Activated naive CD8-positive, alpha-beta T cell treated with anti-CD3 and anti-CD28 coated beads, Interleukin-2, amount 10 ng/mL, durations not matched to agents 7 days and 5 days (primary cell): Measurements from ENCODE around the gene DNMT3B. TPM values are rescaled to one million over a fixed set of nuclear protein-coding genes. Genes with fewer than 3 reads are reported as not detected.

Source experiments
- ATAC-seq: fragments of 150-1000 bp; cut with Tn5 transposase; one replicate; pipeline ENCODE4 v1.10.0; 2021; ENCODE audit warnings: low read depth, moderate library complexity
- POLR2A ChIA-PET: fragments of 350-600 bp; sonication (Branson Sonifier 250); formaldehyde crosslinking; loops from one replicate; lab custom pipeline; 2021; ENCODE audit warnings: antibody characterized with exemption; lab: Charles Lee
- DNase-seq: peaks from one replicate; pipeline ENCODE4 v3.0.0; 2021
- H3K27ac Mint-ChIP-seq: one replicate; pipeline ENCODE4 v1.8.0; 2022; ENCODE audit warnings: mild to moderate bottlenecking, mixed read lengths
- H3K27me3 Mint-ChIP-seq: one replicate; pipeline ENCODE4 v1.8.0; 2022; ENCODE audit warnings: mild to moderate bottlenecking, moderate library complexity, mixed read lengths
- H3K36me3 Mint-ChIP-seq: one replicate; pipeline ENCODE4 v1.8.0; 2021; ENCODE audit warnings: mild to moderate bottlenecking, mixed read lengths
- H3K4me1 Mint-ChIP-seq: one replicate; pipeline ENCODE4 v1.8.0; 2021; ENCODE audit warnings: mixed read lengths
- H3K4me3 Mint-ChIP-seq: one replicate; pipeline ENCODE4 v1.8.0; 2022; ENCODE audit warnings: mild to moderate bottlenecking, moderate library complexity, mixed read lengths
- H3K9me3 Mint-ChIP-seq: one replicate; pipeline ENCODE4 v1.8.0; 2021; ENCODE audit warnings: mixed read lengths
- total RNA-seq, 2 experiments: library from RNA; stranded (reverse); gene quantifications; one replicate each; pipeline ENCODE4 v1.2.3, GENCODE V29; 2021

Gene DNMT3B
- total RNA-seq, 2 experiments from 2014 or later: 4.9 to 6.6 TPM

- no peak overlapping the region for H3K27ac Mint-ChIP-seq
Observed at GRCh38 chr20:32767418-32768198, 5.4 kb downstream of the DNMT3B start.

DNA sequence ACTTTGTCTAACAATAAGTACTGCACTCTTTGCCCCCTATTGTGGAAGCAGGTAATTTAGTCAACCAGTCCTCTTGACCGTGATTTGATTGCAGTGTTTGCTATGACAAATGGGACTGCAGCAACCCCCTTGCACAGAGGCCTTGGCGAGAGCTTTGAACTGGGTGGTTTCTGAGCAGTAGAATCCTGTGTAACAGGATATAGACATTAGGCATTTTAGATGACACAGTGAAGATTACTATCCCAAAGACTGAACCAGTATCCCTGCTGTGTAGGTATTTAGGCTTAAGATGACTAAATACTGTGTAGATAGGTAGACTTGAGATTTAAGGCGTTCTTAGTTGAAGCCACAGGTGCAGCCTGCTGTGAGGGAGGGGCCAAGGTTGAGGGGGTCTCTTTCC is 9.9 kb downstream of the DNMT3B start:
- Mint-ChIP-seq H3K9me3 (no peaks in the 10 kb centered on the region), H3K4me3 (no peak overlapping the region), H3K27me3 (no peaks in the 10 kb centered on the region), H3K4me1 (peaks cover 30% of the 10 kb centered on the region), H3K27ac (no peak overlapping the region), H3K36me3 (no peaks in the 10 kb centered on the region)
- ATAC-seq: peak; percentile 30
- no peak for DNase-seq
- POLR2A ChIA-PET: interaction anchor here (0.8 to 2.7 kb wide), 2 partner anchors 10 to 29 kb away, joined by 3 to 13 read pairs; partner anchors contain the start of genes COMMD7 and DNMT3B

More at GRCh38 chr20:32767418-32768198, 5.4 kb downstream of the DNMT3B start:
- Mint-ChIP-seq H3K4me1 (peaks cover 32% of the 10 kb centered on the region), H3K36me3 (no peaks in the 10 kb centered on the region), H3K4me3 (no peak overlapping the region), H3K9me3 (no peaks in the 10 kb centered on the region), H3K27me3 (peaks cover 2% of the 10 kb centered on the region)
- POLR2A ChIA-PET: interaction anchor here (1.2 kb wide), 1 partner anchor 25 kb away, joined by 8 read pairs; the partner anchor contains the start of gene COMMD7
- DNase-seq (no peak), ATAC-seq (no peak)

DNA sequence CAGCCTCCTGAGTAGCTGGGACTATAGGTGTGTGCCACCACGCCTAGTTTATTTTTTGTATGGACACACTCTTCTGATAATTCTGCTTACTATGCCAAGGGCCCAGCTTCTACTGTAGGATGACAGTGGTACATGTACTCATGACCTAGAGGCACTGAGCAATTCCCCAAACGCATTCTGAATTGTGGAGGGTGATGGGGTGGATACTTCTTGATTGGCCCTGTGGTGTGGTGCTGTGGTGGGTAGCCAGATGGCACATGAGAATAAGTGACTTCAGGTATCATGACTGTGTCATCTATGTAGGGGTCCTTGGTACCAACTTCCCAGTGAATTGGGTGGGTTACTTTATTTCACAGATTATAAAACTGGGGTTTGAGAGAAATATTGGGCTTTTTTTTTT is 11.0 kb downstream of the DNMT3B start:
- DNase-seq (no peak), ATAC-seq (no peak)
- H3K4me1 Mint-ChIP-seq: peaks cover 31% of the 10 kb centered on the region
- no peaks in the 10 kb centered on the region for H3K27me3 Mint-ChIP-seq
- H3K9me3 Mint-ChIP-seq: no peaks in the 10 kb centered on the region
- POLR2A ChIA-PET: interaction anchor here (0.6 to 1.3 kb wide), 4 partner anchors 10 to 665 kb away, joined by 3 to 6 read pairs (median 5); partner anchors contain the start of gene DNMT3B
- H3K36me3 Mint-ChIP-seq: no peaks in the 10 kb centered on the region
- H3K4me3 Mint-ChIP-seq: no peak overlapping the region
- no peak overlapping the region for H3K27ac Mint-ChIP-seq

GRCh38 chr20:32773855-32774254 is 11.7 kb downstream of the DNMT3B start:
- DNase-seq (no peak), ATAC-seq (no peak)
- Mint-ChIP-seq H3K36me3 (no peaks in the 10 kb centered on the region), H3K4me3 (no peak overlapping the region), H3K27ac (peak overlapping the region; percentile 4), H3K9me3 (no peaks in the 10 kb centered on the region), H3K27me3 (no peaks in the 10 kb centered on the region), H3K4me1 (peaks cover 35% of the 10 kb centered on the region)
- POLR2A ChIA-PET: interaction anchor here (0.6 to 1.3 kb wide), 3 partner anchors 11 to 666 kb away, joined by 3 to 6 read pairs (median 6); partner anchors contain the start of gene DNMT3B

DNA sequence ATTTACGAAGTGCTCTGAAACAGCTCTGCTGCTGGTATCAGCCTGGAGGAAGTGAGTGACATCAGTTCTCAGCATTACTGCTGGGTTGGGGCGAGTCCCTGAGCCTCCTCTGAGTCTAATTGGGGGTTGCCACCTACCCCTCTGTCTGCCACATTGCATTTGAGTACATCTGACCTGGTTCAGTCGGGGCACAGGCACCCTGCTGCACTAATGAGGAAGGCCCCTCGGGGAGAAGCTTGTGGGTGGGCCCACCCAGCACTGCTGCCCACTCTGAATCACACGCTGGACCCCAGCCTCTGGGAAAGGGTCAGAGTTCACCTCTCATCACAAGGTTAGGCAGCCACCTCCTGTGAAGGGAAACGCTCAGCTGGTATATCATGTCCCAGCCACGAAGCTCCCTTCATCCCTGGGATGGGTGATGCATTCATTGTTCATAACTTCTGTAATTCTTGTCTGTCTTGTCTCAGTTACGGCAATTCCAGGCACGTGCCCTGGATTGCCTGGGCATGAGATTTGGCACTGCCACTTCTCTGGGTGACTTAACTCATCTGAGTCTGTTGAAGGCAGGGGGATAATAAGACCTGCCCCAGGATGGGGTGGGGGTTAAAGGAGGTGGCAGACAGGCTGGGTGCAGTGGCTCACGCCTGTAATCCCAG is 13.3 kb downstream of the DNMT3B start:
- H3K27me3 Mint-ChIP-seq: no peaks in the 10 kb centered on the region
- ATAC-seq (peak; percentile 20), DNase-seq (no peak)
- no peaks in the 10 kb centered on the region for H3K9me3 Mint-ChIP-seq
- no peaks in the 10 kb centered on the region for H3K36me3 Mint-ChIP-seq
- peaks cover 35% of the 10 kb centered on the region for H3K4me1 Mint-ChIP-seq
- no peak overlapping the region for H3K4me3 Mint-ChIP-seq
- POLR2A ChIA-PET: interaction anchor here (1.9 to 3.9 kb wide), 2 partner anchors 32 to 101 kb away, joined by 7 to 46 read pairs; partner anchors contain the start of genes C20orf203 and COMMD7
- peak overlapping the region; percentile 40 for H3K27ac Mint-ChIP-seq

DNA sequence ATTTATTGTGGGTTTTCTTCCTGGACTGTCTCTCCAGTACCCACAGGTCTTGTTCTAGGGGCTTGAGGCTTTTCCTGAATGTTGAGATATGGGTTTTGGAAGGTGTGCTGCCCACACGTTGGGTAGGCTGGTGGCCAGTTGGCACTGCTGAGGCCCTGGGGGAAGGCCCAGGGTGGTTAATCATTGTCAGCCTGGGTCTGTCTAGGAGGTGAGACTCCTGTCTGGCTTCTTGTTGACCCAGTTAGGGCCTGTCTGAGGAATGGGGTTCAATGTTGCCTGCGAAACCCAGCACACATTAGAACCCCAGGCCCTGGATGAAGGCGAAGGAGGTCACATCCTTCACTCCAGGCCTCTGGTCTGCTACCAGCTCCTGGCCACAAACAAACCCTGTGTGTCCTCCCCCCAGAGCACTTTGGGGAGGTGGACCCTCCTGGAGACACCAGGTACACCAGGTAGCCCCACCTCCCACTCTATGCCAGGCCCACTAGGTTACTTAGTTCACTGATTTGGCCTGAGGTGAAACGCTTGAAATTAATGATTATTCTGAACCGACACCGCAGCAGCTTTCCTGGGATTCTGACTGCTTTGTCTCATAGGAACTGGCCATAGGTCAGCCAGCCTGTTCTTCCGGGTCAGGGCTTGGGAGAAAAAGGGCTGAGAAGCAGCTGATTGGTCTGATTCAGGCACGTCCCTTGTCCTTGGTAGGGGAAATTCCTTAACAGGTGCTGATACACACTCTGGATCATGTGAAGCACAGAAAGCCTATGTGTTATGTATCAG is 15.2 kb downstream of the DNMT3B start:
- DNase-seq (no peak), ATAC-seq (no peak)
- H3K9me3 Mint-ChIP-seq: no peaks in the 10 kb centered on the region
- no peak overlapping the region for H3K4me3 Mint-ChIP-seq
- H3K36me3 Mint-ChIP-seq: no peaks in the 10 kb centered on the region
- H3K27me3 Mint-ChIP-seq: no peaks in the 10 kb centered on the region
- H3K27ac Mint-ChIP-seq: no peak overlapping the region
- POLR2A ChIA-PET: interaction anchor here (1.3 to 3.9 kb wide), 5 partner anchors 13 to 103 kb away, joined by 3 to 46 read pairs (median 5); partner anchors contain the start of genes C20orf203, COMMD7 and DNMT3B
- peaks cover 19% of the 10 kb centered on the region for H3K4me1 Mint-ChIP-seq

DNA sequence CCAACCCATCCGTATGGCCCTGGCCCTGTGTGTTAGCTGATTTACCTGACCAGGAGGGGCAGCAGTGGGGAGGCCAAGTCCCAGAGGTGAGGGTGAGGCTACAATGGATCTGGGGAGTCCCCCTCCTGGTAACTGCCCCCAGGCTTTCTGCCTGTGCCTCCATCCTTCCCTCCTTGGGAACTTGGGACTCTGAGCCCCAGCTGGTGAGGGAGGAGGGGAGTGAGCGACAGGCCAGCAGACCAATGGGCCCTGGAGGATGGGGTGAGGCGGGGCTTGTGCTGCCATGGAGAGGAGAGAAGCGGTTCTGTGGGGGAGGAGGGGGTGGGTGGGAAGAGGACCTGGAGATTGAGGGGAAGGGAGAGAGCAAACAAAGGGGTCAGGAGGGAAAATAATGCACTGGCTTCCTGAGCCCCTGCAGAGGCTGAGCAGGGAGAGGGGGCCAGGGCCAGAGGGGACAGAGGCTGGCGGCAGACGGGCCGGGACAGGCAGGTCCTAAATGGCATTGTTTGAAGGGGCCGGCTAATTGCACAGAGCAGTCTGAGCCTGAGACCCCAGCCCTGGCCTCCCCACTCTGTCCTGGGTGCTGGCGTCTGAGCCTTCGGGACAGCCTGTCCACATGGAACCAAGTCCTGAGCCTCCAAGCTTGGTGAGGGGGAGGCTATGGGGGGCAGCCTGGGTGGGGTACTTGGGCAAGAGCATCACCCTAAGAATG is 17.5 kb downstream of the DNMT3B start:
- H3K4me1 Mint-ChIP-seq: peaks cover 16% of the 10 kb centered on the region
- H3K4me3 Mint-ChIP-seq: no peak overlapping the region
- H3K27me3 Mint-ChIP-seq: no peaks in the 10 kb centered on the region
- DNase-seq: no peak
- ATAC-seq: no peak
- no peak overlapping the region for H3K27ac Mint-ChIP-seq
- no peaks in the 10 kb centered on the region for H3K9me3 Mint-ChIP-seq
- POLR2A ChIA-PET: interaction anchor here (1.9 to 3.9 kb wide), 2 partner anchors 36 to 106 kb away, joined by 8 to 46 read pairs; partner anchors contain the start of genes C20orf203 and COMMD7
- H3K36me3 Mint-ChIP-seq: no peaks in the 10 kb centered on the region

- peaks cover 16% of the 10 kb centered on the region for H3K4me1 Mint-ChIP-seq
- H3K36me3 Mint-ChIP-seq: no peaks in the 10 kb centered on the region
- H3K27me3 Mint-ChIP-seq: no peaks in the 10 kb centered on the region
- no peak overlapping the region for H3K27ac Mint-ChIP-seq
- H3K4me3 Mint-ChIP-seq: no peak overlapping the region
- DNase-seq: no peak
- no peak for ATAC-seq
- no peaks in the 10 kb centered on the region for H3K9me3 Mint-ChIP-seq
- POLR2A ChIA-PET: no interaction called here
Observed at GRCh38 chr20:32780278-32780677, 18.1 kb downstream of the DNMT3B start.

DNA sequence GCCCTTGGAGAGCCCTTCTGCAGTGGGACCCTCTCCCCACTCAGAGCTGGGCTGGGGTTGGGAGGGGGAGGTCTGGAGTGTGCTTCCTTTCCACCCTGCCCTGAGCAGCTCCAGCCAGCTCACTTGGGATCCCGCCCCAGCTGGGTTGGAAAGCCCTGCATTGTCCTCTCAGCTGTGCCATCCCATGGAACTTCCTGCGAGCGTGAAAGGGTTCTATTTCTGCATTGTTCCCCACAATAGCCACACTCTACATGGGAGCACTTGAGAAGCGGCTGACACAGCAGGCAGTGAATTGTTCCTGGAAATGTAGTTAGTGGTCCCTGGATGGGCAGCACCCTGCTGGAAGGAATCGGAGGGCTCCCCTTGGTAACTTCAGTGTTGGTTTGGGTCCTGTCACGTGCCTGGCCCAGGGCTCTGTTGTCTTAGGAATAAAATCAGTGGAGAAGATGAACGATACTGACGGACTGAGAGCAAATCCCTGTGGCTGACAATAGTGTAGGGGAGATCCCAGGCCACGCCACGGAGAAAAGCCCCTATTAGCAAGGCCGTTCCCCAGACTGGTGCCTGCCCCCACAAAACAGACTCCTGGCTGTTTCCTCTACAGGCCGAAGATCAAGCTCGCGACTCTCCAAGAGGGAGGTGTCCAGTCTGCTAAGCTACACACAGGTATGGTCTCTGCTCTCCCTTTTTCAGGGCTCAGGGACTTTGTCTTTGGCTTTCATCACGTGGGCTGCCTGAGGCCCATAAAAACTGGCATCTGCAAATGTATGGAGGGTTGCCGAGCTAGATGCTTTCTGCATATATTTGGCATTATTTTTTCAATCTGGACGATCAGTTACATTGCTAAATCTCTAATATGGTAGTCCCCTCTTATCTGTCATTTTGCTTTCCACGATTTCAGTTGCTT is 18.8 kb downstream of the DNMT3B start:
- H3K4me1 Mint-ChIP-seq: peaks cover 13% of the 10 kb centered on the region
- ATAC-seq: no peak
- H3K36me3 Mint-ChIP-seq: no peaks in the 10 kb centered on the region
- no peak overlapping the region for H3K4me3 Mint-ChIP-seq
- H3K27me3 Mint-ChIP-seq: no peaks in the 10 kb centered on the region
- no peak overlapping the region for H3K27ac Mint-ChIP-seq
- no peaks in the 10 kb centered on the region for H3K9me3 Mint-ChIP-seq
- DNase-seq: no peak
- POLR2A ChIA-PET: no interaction called here

DNA sequence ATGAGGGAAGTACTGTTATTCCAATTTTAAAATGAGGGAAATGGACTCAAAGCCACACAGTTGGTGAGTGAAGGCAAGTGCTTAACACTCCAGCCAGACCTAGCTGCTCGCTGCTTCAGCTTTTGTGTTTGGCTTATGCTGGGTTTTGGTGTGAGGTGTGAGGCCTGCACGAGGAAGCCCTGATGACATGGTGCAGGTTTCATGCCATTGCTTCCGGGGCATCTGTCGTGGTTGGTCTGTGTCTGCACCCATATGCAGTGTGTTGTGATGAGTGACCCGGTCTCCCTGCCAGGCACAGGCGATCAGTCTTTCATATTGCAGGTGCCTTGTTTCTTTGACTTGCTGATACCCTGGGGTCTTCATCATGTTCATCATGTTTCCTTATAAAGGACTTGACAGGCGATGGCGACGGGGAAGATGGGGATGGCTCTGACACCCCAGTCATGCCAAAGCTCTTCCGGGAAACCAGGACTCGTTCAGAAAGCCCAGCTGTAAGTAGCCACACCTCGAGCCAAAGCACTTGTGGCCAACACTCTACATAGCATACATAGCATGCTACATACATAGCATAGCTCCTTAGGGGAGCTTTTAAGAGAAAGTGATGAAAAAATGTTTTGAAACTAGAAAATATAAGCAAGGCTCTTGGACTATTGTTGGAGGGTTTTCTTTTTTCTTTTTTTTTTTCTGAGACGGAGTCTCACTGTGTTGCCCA is 22.3 kb downstream of the DNMT3B start:
- H3K27ac Mint-ChIP-seq: no peak overlapping the region
- no peak overlapping the region for H3K4me3 Mint-ChIP-seq
- H3K27me3 Mint-ChIP-seq: no peaks in the 10 kb centered on the region
- no peaks in the 10 kb centered on the region for H3K9me3 Mint-ChIP-seq
- no peak for DNase-seq
- no peaks in the 10 kb centered on the region for H3K4me1 Mint-ChIP-seq
- POLR2A ChIA-PET: no interaction called here
- peaks cover 6% of the 10 kb centered on the region for H3K36me3 Mint-ChIP-seq
- no peak for ATAC-seq

GRCh38 chr20:32786059-32786760 is 24.0 kb downstream of the DNMT3B start:
- Mint-ChIP-seq H3K36me3 (peaks cover 6% of the 10 kb centered on the region), H3K27me3 (no peaks in the 10 kb centered on the region), H3K9me3 (no peaks in the 10 kb centered on the region), H3K4me1 (peaks cover 1% of the 10 kb centered on the region), H3K4me3 (no peak overlapping the region), H3K27ac (no peak overlapping the region)
- no peak for ATAC-seq
- POLR2A ChIA-PET: no interaction called here
- no peak for DNase-seq
